ENCODE measurements around the gene RGS6.

DNA sequence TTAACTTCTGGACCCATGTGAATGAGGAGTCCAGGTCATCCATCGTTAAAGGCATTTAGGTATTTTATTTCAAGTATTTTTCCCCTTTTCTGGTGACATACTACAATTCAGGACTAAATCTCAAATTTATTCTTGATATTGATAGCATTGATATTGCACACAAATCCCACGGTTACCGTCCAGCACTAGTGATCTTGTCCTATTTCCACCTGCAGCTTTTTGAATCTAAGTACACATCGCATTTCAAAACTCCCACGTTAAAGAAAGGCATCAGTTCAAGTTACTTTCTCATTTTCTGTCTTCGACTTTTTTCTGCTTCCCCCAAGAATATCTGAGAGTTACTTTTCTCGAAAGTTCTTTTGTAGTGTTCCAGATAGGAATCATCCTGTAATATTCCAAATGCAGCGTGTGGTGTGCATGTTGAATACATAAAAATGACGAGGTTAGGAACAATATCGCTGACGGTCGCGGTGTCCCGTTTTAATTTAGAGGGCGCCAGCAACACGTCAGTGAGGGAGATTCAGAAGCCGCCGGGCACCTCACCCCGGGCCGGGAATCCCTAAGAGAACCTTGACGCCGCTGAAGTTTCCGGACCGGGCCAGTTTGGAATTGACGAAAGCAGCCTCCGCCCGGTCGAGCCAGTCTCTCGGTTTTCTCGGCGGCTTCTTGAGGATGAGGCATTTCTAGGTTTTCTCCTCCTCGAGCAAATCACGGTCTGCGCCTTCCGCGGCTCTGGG, 569 bp upstream of the RGS6 start:
- no peak for TF ChIP-seq ZFX (IDR thresholded peaks at IDR 0.05)
- TF ChIP-seq, protein P1, sequence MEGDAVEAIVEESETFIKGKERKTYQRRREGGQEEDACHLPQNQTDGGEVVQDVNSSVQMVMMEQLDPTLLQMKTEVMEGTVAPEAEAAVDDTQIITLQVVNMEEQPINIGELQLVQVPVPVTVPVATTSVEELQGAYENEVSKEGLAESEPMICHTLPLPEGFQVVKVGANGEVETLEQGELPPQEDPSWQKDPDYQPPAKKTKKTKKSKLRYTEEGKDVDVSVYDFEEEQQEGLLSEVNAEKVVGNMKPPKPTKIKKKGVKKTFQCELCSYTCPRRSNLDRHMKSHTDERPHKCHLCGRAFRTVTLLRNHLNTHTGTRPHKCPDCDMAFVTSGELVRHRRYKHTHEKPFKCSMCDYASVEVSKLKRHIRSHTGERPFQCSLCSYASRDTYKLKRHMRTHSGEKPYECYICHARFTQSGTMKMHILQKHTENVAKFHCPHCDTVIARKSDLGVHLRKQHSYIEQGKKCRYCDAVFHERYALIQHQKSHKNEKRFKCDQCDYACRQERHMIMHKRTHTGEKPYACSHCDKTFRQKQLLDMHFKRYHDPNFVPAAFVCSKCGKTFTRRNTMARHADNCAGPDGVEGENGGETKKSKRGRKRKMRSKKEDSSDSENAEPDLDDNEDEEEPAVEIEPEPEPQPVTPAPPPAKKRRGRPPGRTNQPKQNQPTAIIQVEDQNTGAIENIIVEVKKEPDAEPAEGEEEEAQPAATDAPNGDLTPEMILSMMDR (conservative IDR thresholded peaks at IDR 0.05): no peak
